GM23248 (cell line): ENCODE results near the gene APOL3. TPM values are rescaled to one million over a fixed set of nuclear protein-coding genes. Genes with fewer than 3 reads are reported as not detected.

Source experiments
- DNase-seq: peaks from one replicate; pipeline ENCODE4 v3.0.0-alpha.2; 2015
- H2AFZ ChIP-seq: fragments of 200-600 bp; sonication (generic); 2 replicates; pipeline ENCODE4 v1.6.1; 2016; ENCODE audit warnings: antibody characterized with exemption
- H3F3A ChIP-seq: fragments of 200-600 bp; sonication (generic); 2 replicates; pipeline ENCODE4 v1.6.1; 2016; ENCODE audit warnings: mild to moderate bottlenecking, antibody characterized with exemption, mixed run types; ENCODE audit not compliant: insufficient read depth
- H3K27ac ChIP-seq: fragments of 200-600 bp; sonication (generic); 2 replicates; pipeline ENCODE4 v1.5.1; 2016; ENCODE audit warnings: mild to moderate bottlenecking
- H3K27me3 ChIP-seq: fragments of 200-600 bp; sonication (generic); replicated peaks from 2 replicates; pipeline ENCODE4 v1.6.1; 2016; ENCODE audit warnings: mild to moderate bottlenecking; ENCODE audit not compliant: insufficient read depth
- H3K36me3 ChIP-seq: fragments of 200-600 bp; sonication (generic); 2 replicates; pipeline ENCODE4 v1.6.1; 2016; ENCODE audit warnings: low read depth, mild to moderate bottlenecking
- H3K4me1 ChIP-seq: fragments of 200-600 bp; sonication (generic); 2 replicates; pipeline ENCODE4 v1.6.1; 2016; ENCODE audit warnings: mild to moderate bottlenecking; ENCODE audit not compliant: insufficient read depth
- H3K4me2 ChIP-seq: fragments of 200-600 bp; sonication (generic); one replicate; pipeline ENCODE4 v1.6.1; 2016; ENCODE audit warnings: mild to moderate bottlenecking; ENCODE audit not compliant: unreplicated experiment
- H3K4me3 ChIP-seq: fragments of 200-600 bp; sonication (generic); 2 replicates; pipeline ENCODE4 v1.5.1; 2016; ENCODE audit warnings: mild to moderate bottlenecking
- H3K79me2 ChIP-seq: fragments of 200-600 bp; sonication (generic); 2 replicates; pipeline ENCODE4 v1.6.1; 2016; ENCODE audit warnings: mild to moderate bottlenecking; ENCODE audit not compliant: insufficient read depth
- H3K9ac ChIP-seq: fragments of 200-600 bp; sonication (generic); 2 replicates; pipeline ENCODE4 v1.6.1; 2016; ENCODE audit warnings: mild to moderate bottlenecking
- H3K9me2 ChIP-seq: fragments of 200-600 bp; sonication (generic); 2 replicates; pipeline ENCODE4 v1.6.1; 2016; ENCODE audit warnings: mixed run types, mild to moderate bottlenecking, moderate library complexity; ENCODE audit not compliant: insufficient read depth
- H3K9me3 ChIP-seq: fragments of 200-600 bp; sonication (generic); one replicate; pipeline ENCODE4 v1.6.1; 2017; ENCODE audit warnings: low read depth
- H4K20me1 ChIP-seq: fragments of 200-600 bp; sonication (generic); 2 replicates; pipeline ENCODE4 v1.6.0; 2016; ENCODE audit not compliant: insufficient read depth
- EZH2 ChIP-seq: fragments of 200-600 bp; sonication (generic); IDR thresholded peaks from 2 replicates; pipeline ENCODE4 v1.6.1; 2018; ENCODE audit warnings: antibody characterized with exemption, mild to moderate bottlenecking; ENCODE audit not compliant: insufficient read depth, poor library complexity, severe bottlenecking
- EZH2phosphoT487 ChIP-seq: fragments of 200-600 bp; sonication (generic); IDR thresholded peaks from 2 replicates; pipeline ENCODE4 v1.6.1; 2018; ENCODE audit warnings: antibody characterized with exemption, moderate library complexity, mild to moderate bottlenecking, low read depth; ENCODE audit not compliant: insufficient read depth
- WGBS, 2 experiments: methylation state at CpG; one replicate each; pipeline ENCODE4 v1.1.6; 2015 to 2017; ENCODE audit warnings: low lambda C conversion rate in 2 of 2, low coverage in 1 of 2; ENCODE audit errors: missing lambda C conversion rate in 2 of 2; 5-methylcytosine and 5-hydroxymethylcytosine counted together
- in situ Hi-C: fragments of 300-500 bp; cut with MboI; formaldehyde crosslinking; loops from 2 replicates; pipeline ENCODE4 v1.15.0; 2020
- polyA plus RNA-seq: library from polyadenylated mRNA; unstranded; fragments of >200 nt; fragmentation: Nextera tagmentation; extraction: Ambion mirVana; gene quantifications from 2 replicates; pipeline ENCODE4 v1.2.1, GENCODE V29; 2016
- total RNA-seq: library from RNA; depleted of rRNA; stranded (reverse); fragments of >200 nt; shearing (Covaris generic); gene quantifications from 2 replicates; pipeline ENCODE4 v1.2.3, GENCODE V29; 2014

APOL3 gene
- total and polyA plus RNA-seq, 2 experiments from 2014 or later = 4.0 to 5.5 TPM

GRCh38 chr22:36175892-36176291, 15.3 kb upstream of the APOL3 start:
- H3K79me2 ChIP-seq = no peaks in the 10 kb centered on the region
- no peaks in the 10 kb centered on the region for H3K9me2 ChIP-seq
- no peak overlapping the region for H3K27ac ChIP-seq
- DNase-seq = no peak
- in situ Hi-C loops = loop anchor here (25.0 kb wide), 1 partner anchor 311 kb away; the partner anchor contains the start of gene TXN2
- no peaks in the 10 kb centered on the region for H3F3A ChIP-seq
- no peaks in the 10 kb centered on the region for H3K36me3 ChIP-seq
- no peaks in the 10 kb centered on the region for H4K20me1 ChIP-seq
- no peaks in the 10 kb centered on the region for H3K9me3 ChIP-seq
- 0 to 3% methylated on average over 1 of the region's 1 CpG for WGBS, 2 experiments
- no peaks in the 10 kb centered on the region for H3K4me1 ChIP-seq
- no peak overlapping the region for H2AFZ ChIP-seq
- TF ChIP-seq EZH2 (no peak), EZH2phosphoT487 (no peak)
- H3K9ac ChIP-seq = no peak overlapping the region
- H3K27me3 ChIP-seq = no peaks in the 10 kb centered on the region
- H3K4me2 ChIP-seq = no peak overlapping the region
- H3K4me3 ChIP-seq = no peak overlapping the region

- 54 to 55% methylated on average over 3 of the region's 3 CpGs for WGBS, 2 experiments
- no peak overlapping the region for H3K9ac ChIP-seq
- no peaks in the 10 kb centered on the region for H3K9me2 ChIP-seq
- H3K36me3 ChIP-seq = no peaks in the 10 kb centered on the region
- no peak for TF ChIP-seq EZH2
- no peak for TF ChIP-seq EZH2phosphoT487
- H3K9me3 ChIP-seq = no peaks in the 10 kb centered on the region
- H3K4me2 ChIP-seq = no peak overlapping the region
- no peaks in the 10 kb centered on the region for H4K20me1 ChIP-seq
- H3F3A ChIP-seq = no peaks in the 10 kb centered on the region
- H2AFZ ChIP-seq = no peak overlapping the region
- H3K79me2 ChIP-seq = no peaks in the 10 kb centered on the region
- H3K27me3 ChIP-seq = no peaks in the 10 kb centered on the region
- in situ Hi-C loops = no loop called here
- H3K4me3 ChIP-seq = no peak overlapping the region
- H3K4me1 ChIP-seq = no peaks in the 10 kb centered on the region
- no peak for DNase-seq
- H3K27ac ChIP-seq = no peak overlapping the region
These were observed 11.4 kb upstream of the APOL3 start for GRCh38 chr22:36171941-36172340.

GRCh38 chr22:36166518-36167220, 6.1 kb upstream of the APOL3 start:
- Histone ChIP-seq H3K79me2 (no peaks in the 10 kb centered on the region), H2AFZ (no peak overlapping the region), H3K9ac (no peak overlapping the region), H4K20me1 (no peaks in the 10 kb centered on the region), H3K27me3 (no peaks in the 10 kb centered on the region), H3K9me2 (no peaks in the 10 kb centered on the region), H3K4me3 (no peak overlapping the region), H3K27ac (no peak overlapping the region), H3K9me3 (no peaks in the 10 kb centered on the region), H3K36me3 (no peaks in the 10 kb centered on the region), H3F3A (no peaks in the 10 kb centered on the region), H3K4me2 (no peak overlapping the region), H3K4me1 (no peaks in the 10 kb centered on the region)
- TF ChIP-seq EZH2phosphoT487 (no peak), EZH2 (no peak)
- in situ Hi-C loops = no loop called here
- no peak for DNase-seq
- 69 to 75% methylated on average over 10 of the region's 10 CpGs for WGBS, 2 experiments

DNA sequence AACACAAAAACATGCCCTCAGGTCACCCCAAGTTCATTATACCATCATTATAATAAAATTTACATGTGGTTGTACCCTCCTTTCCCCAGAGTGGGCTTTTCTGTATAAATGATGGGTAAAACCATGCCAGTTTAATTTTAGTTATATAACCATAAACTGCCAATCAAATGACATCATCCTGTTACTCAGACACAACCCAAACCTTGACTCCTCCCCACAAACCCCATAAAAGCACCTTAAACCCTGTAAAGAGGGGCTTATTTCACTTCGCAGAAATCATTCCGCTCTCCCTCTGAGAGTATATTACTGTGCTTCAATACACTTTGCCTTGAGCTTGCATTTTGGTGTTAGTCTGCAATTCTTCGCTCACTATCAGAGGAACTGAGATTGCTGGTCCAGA, 5.5 kb upstream of the APOL3 start:
- no peaks in the 10 kb centered on the region for H3K4me1 ChIP-seq
- no peaks in the 10 kb centered on the region for H3K36me3 ChIP-seq
- no peaks in the 10 kb centered on the region for H3K79me2 ChIP-seq
- in situ Hi-C loops = no loop called here
- 85 to 92% methylated on average over 3 of the region's 3 CpGs for WGBS, 2 experiments
- H3K9me3 ChIP-seq = no peaks in the 10 kb centered on the region
- no peak overlapping the region for H2AFZ ChIP-seq
- no peak overlapping the region for H3K9ac ChIP-seq
- H3K27ac ChIP-seq = no peak overlapping the region
- TF ChIP-seq EZH2phosphoT487 (no peak), EZH2 (no peak)
- H3F3A ChIP-seq = no peaks in the 10 kb centered on the region
- H3K4me3 ChIP-seq = no peak overlapping the region
- no peaks in the 10 kb centered on the region for H3K9me2 ChIP-seq
- DNase-seq = no peak
- H3K4me2 ChIP-seq = no peak overlapping the region
- H3K27me3 ChIP-seq = no peaks in the 10 kb centered on the region
- no peaks in the 10 kb centered on the region for H4K20me1 ChIP-seq

GRCh38 chr22:36165141-36165540, 4.6 kb upstream of the APOL3 start:
- no peak for DNase-seq
- Histone ChIP-seq H4K20me1 (no peaks in the 10 kb centered on the region), H3K79me2 (no peaks in the 10 kb centered on the region), H3K27me3 (no peaks in the 10 kb centered on the region), H3K9ac (no peak overlapping the region), H3K9me3 (no peaks in the 10 kb centered on the region), H3K4me3 (no peak overlapping the region), H3F3A (no peaks in the 10 kb centered on the region), H3K9me2 (no peaks in the 10 kb centered on the region), H3K4me1 (peaks cover 3% of the 10 kb centered on the region; the same call in 1 of the 2 replicates), H2AFZ (no peak overlapping the region), H3K4me2 (no peak overlapping the region), H3K27ac (no peak overlapping the region), H3K36me3 (no peaks in the 10 kb centered on the region)
- TF ChIP-seq EZH2phosphoT487 = no peak
- no peak for TF ChIP-seq EZH2
- in situ Hi-C loops = no loop called here
- 95 to 98% methylated on average over 2 of the region's 2 CpGs for WGBS, 2 experiments
